HEK293T (cell line): ENCODE measurements around the gene BOD1.

Experiments
- BHLHE40 ChIP-seq: fragments of 450-650 bp; IDR thresholded peaks from 2 replicates; pipeline ENCODE4 v1.6.1; 2016; ENCODE audit warnings: mild to moderate bottlenecking, moderate library complexity, borderline replicate concordance
- ELF4 ChIP-seq: fragments of 450-650 bp; IDR thresholded peaks from 2 replicates; pipeline ENCODE4 v1.6.1; 2017; ENCODE audit warnings: antibody characterized with exemption
- FOXK2 ChIP-seq: fragments of 450-650 bp; IDR thresholded peaks from 2 replicates; pipeline ENCODE4 v1.6.1; 2016; ENCODE audit warnings: mild to moderate bottlenecking
- FOXM1 ChIP-seq: fragments of 450-650 bp; IDR thresholded peaks from 2 replicates; pipeline ENCODE4 v1.6.1; 2017; ENCODE audit warnings: mild to moderate bottlenecking, borderline replicate concordance
- HDGF ChIP-seq: fragments of 450-650 bp; IDR thresholded peaks from 2 replicates; pipeline ENCODE4 v1.6.1; 2017; ENCODE audit warnings: antibody characterized with exemption, borderline replicate concordance
- NFRKB ChIP-seq: fragments of 450-650 bp; IDR thresholded peaks from 2 replicates; pipeline ENCODE4 v1.6.1; 2016; ENCODE audit warnings: mild to moderate bottlenecking, moderate library complexity
- SP1 ChIP-seq: fragments of 450-650 bp; IDR thresholded peaks from 2 replicates; pipeline ENCODE4 v1.6.1; 2017
- TARDBP ChIP-seq: fragments of 450-650 bp; IDR thresholded peaks from 2 replicates; pipeline ENCODE4 v1.6.1; 2016
- ZNF384 ChIP-seq: fragments of 450-650 bp; IDR thresholded peaks from 2 replicates; pipeline ENCODE4 v1.6.1; 2016
- TF ChIP-seq, protein P1 (sequence below): fragments of 450-650 bp; IDR thresholded peaks from 2 replicates; pipeline ENCODE4 v1.6.1; 2016

GRCh38 chr5:173642895-173643481, 26.5 kb upstream of the BOD1 start:
- TF ChIP-seq FOXK2, result no peak
- no peak for TF ChIP-seq FOXM1
- TF ChIP-seq BHLHE40, result no peak
- no peak for TF ChIP-seq NFRKB
- TF ChIP-seq TARDBP, result no peak
- no peak for TF ChIP-seq SP1
- no peak for TF ChIP-seq ELF4
- TF ChIP-seq ZNF384, result no peak
- TF ChIP-seq, protein P1, sequence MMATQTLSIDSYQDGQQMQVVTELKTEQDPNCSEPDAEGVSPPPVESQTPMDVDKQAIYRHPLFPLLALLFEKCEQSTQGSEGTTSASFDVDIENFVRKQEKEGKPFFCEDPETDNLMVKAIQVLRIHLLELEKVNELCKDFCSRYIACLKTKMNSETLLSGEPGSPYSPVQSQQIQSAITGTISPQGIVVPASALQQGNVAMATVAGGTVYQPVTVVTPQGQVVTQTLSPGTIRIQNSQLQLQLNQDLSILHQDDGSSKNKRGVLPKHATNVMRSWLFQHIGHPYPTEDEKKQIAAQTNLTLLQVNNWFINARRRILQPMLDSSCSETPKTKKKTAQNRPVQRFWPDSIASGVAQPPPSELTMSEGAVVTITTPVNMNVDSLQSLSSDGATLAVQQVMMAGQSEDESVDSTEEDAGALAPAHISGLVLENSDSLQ, result no peak
- no peak for TF ChIP-seq HDGF
